GM23338 (cell line): ENCODE data around the gene B3GALNT1. TPM values are rescaled to one million over a fixed set of nuclear protein-coding genes. Genes with fewer than 3 reads are reported as not detected.

ENCODE experiments used
- ATAC-seq: fragments of 200-7000 bp; cut with Tn5 transposase; 3 replicates; pipeline ENCODE4 v1.9.1; 2020
- DNase-seq: peaks from one replicate; pipeline ENCODE4 v3.0.0-alpha.2; 2015; ENCODE audit warnings: low spot score
- H2AFZ ChIP-seq: fragments of 200-600 bp; sonication (generic); 2 replicates; pipeline ENCODE4 v1.8.0; 2016; ENCODE audit warnings: antibody characterized with exemption, mild to moderate bottlenecking, moderate library complexity
- H3F3A ChIP-seq: fragments of 200-600 bp; sonication (generic); replicated peaks from 2 replicates; pipeline ENCODE4 v1.8.0; 2017; ENCODE audit warnings: antibody characterized with exemption, mixed run types, low read depth
- H3K27ac ChIP-seq: fragments of 200-600 bp; sonication (generic); 2 replicates; pipeline ENCODE4 v1.6.1; 2016; ENCODE audit warnings: low read depth
- H3K27me3 ChIP-seq: fragments of 200-600 bp; sonication (generic); 2 replicates; pipeline ENCODE4 v1.8.0; 2016; ENCODE audit warnings: mild to moderate bottlenecking, mixed run types, moderate library complexity; ENCODE audit not compliant: insufficient read depth
- H3K36me3 ChIP-seq: fragments of 200-600 bp; sonication (generic); 2 replicates; pipeline ENCODE4 v1.8.0; 2016; ENCODE audit warnings: mild to moderate bottlenecking; ENCODE audit not compliant: insufficient read depth
- H3K4me1 ChIP-seq: fragments of 200-600 bp; sonication (generic); 2 replicates; pipeline ENCODE4 v1.8.0; 2016; ENCODE audit warnings: mild to moderate bottlenecking, moderate library complexity; ENCODE audit not compliant: insufficient read depth
- H3K4me2 ChIP-seq: fragments of 200-600 bp; sonication (generic); 2 replicates; pipeline ENCODE4 v1.7.1; 2017; ENCODE audit warnings: mixed run types
- H3K4me3 ChIP-seq: fragments of 200-600 bp; sonication (generic); 2 replicates; pipeline ENCODE4 v1.6.1; 2016; ENCODE audit warnings: mixed run types
- H3K79me2 ChIP-seq: fragments of 200-600 bp; sonication (generic); replicated peaks from 2 replicates; pipeline ENCODE4 v1.8.0; 2017; ENCODE audit warnings: mild to moderate bottlenecking; ENCODE audit not compliant: insufficient read depth
- H3K9me2 ChIP-seq: fragments of 200-600 bp; sonication (generic); 2 replicates; pipeline ENCODE4 v1.8.0; 2017; ENCODE audit not compliant: insufficient read depth
- H4K20me1 ChIP-seq: fragments of 200-600 bp; sonication (generic); replicated peaks from 2 replicates; pipeline ENCODE4 v1.8.0; 2017; ENCODE audit warnings: mild to moderate bottlenecking; ENCODE audit not compliant: insufficient read depth
- H3K27ac Mint-ChIP-seq: 2 replicates; pipeline ENCODE4 v1.8.0; 2020; ENCODE audit warnings: inconsistent platforms, mild to moderate bottlenecking, moderate library complexity, mixed read lengths
- H3K27me3 Mint-ChIP-seq: 3 replicates; pipeline ENCODE4 v1.8.0; 2022; ENCODE audit warnings: low read depth, mild to moderate bottlenecking, moderate library complexity, mixed read lengths, inconsistent platforms; ENCODE audit not compliant: insufficient read depth, poor library complexity
- H3K36me3 Mint-ChIP-seq: 3 replicates; pipeline ENCODE4 v1.8.0; 2021; ENCODE audit warnings: low read depth, mild to moderate bottlenecking, inconsistent platforms, moderate library complexity, mixed read lengths
- H3K4me1 Mint-ChIP-seq: 3 replicates; pipeline ENCODE4 v1.8.0; 2020; ENCODE audit warnings: mild to moderate bottlenecking, inconsistent platforms, mixed read lengths
- H3K4me3 Mint-ChIP-seq: 3 replicates; pipeline ENCODE4 v1.8.0; 2021; ENCODE audit warnings: moderate library complexity, mild to moderate bottlenecking, inconsistent platforms, mixed read lengths
- H3K9me3 Mint-ChIP-seq: 3 replicates; pipeline ENCODE4 v1.8.0; 2020; ENCODE audit warnings: moderate library complexity, mild to moderate bottlenecking, inconsistent platforms, mixed read lengths
- CREB1 ChIP-seq: fragments of 250-450 bp; sonication (Bioruptor Pico); IDR thresholded peaks from 2 replicates; pipeline ENCODE4 v1.5.0; 2020; ENCODE audit warnings: low read depth, mild to moderate bottlenecking, moderate library complexity
- EZH2 ChIP-seq: fragments of 200-600 bp; sonication (generic); IDR thresholded peaks from one replicate; pipeline ENCODE4 v1.8.0; 2017; ENCODE audit warnings: antibody characterized with exemption, mild to moderate bottlenecking, low read depth; ENCODE audit not compliant: unreplicated experiment
- JUNB ChIP-seq: IDR thresholded peaks from one replicate; pipeline ENCODE4 v1.6.1; 2016; ENCODE audit warnings: antibody characterized with exemption; ENCODE audit not compliant: unreplicated experiment
- NANOG ChIP-seq: IDR thresholded peaks from 2 replicates; pipeline ENCODE4 v1.6.1; 2016; ENCODE audit warnings: antibody characterized with exemption, borderline replicate concordance
- POLR2AphosphoS5 ChIP-seq: IDR thresholded peaks from 2 replicates; pipeline ENCODE4 v1.6.1; 2016; ENCODE audit warnings: antibody characterized with exemption, low read depth
- STAT1 ChIP-seq: IDR thresholded peaks from one replicate; pipeline ENCODE4 v1.6.1; 2016; ENCODE audit warnings: antibody characterized with exemption; ENCODE audit not compliant: unreplicated experiment
- ZNF114 ChIP-seq: fragments of 250-450 bp; sonication (Bioruptor Pico); IDR thresholded peaks from 2 replicates; pipeline ENCODE4 v1.5.0; 2020; ENCODE audit warnings: mild to moderate bottlenecking, moderate library complexity
- ZNF331 ChIP-seq: fragments of 250-450 bp; sonication (Bioruptor Pico); IDR thresholded peaks from 2 replicates; pipeline ENCODE4 v1.5.0; 2020; ENCODE audit warnings: low read depth, mild to moderate bottlenecking, moderate library complexity
- polyA plus RNA-seq: library from polyadenylated mRNA; unstranded; fragments of >200 nt; fragmentation: Nextera tagmentation; extraction: Ambion mirVana; gene quantifications from 2 replicates; pipeline ENCODE4 v1.2.1, GENCODE V29; 2016
- total RNA-seq: library from RNA; depleted of rRNA; stranded (reverse); fragments of >200 nt; shearing (Covaris generic); gene quantifications from 2 replicates; pipeline ENCODE4 v1.2.3, GENCODE V29; 2014
- TF ChIP-seq, protein P1 (sequence below), 2 experiments: fragments of 200-600 bp in 1 of 2; sonication (generic) in 1 of 2; conservative IDR thresholded peaks; 2 replicates each; pipeline versions ENCODE4 v1.5.1 to v1.6.1; 2016 to 2017; ENCODE audit warnings: antibody characterized with exemption in 2 of 2, low read depth in 2 of 2, mild to moderate bottlenecking in 2 of 2, moderate library complexity in 1 of 2
- TF ChIP-seq, protein P2 (sequence below): IDR thresholded peaks from 2 replicates; pipeline ENCODE4 v1.6.1; 2016; ENCODE audit warnings: antibody characterized with exemption
- TF ChIP-seq, protein P3 (sequence below): IDR thresholded peaks from one replicate; pipeline ENCODE4 v1.6.1; 2018; ENCODE audit warnings: antibody characterized with exemption; ENCODE audit not compliant: unreplicated experiment

Gene B3GALNT1
- total and polyA plus RNA-seq, 2 experiments from 2014 or later = 3.3 to 5.9 TPM

DNA sequence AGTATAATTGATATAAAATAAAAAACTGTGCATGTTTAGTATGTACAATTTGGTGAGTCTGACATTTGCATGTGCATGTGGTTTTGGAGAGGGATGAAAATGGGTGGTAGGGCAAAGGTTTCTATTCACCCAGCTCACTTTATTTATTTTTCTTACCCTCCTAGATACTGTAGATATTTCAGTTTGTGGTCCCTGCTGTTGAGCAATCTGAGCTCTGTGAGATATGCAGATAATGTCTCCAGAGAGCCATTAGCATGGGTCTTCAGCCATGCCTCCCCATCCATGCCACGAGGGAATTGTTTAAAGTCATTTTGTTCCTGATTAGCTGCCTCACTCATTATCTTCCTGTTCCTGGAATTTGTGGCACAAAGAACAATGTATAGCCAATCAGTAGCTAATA is 44.4 kb upstream of the B3GALNT1 start (continued):
- TF ChIP-seq, protein P1, sequence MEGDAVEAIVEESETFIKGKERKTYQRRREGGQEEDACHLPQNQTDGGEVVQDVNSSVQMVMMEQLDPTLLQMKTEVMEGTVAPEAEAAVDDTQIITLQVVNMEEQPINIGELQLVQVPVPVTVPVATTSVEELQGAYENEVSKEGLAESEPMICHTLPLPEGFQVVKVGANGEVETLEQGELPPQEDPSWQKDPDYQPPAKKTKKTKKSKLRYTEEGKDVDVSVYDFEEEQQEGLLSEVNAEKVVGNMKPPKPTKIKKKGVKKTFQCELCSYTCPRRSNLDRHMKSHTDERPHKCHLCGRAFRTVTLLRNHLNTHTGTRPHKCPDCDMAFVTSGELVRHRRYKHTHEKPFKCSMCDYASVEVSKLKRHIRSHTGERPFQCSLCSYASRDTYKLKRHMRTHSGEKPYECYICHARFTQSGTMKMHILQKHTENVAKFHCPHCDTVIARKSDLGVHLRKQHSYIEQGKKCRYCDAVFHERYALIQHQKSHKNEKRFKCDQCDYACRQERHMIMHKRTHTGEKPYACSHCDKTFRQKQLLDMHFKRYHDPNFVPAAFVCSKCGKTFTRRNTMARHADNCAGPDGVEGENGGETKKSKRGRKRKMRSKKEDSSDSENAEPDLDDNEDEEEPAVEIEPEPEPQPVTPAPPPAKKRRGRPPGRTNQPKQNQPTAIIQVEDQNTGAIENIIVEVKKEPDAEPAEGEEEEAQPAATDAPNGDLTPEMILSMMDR (conservative IDR thresholded peaks at IDR 0.05; ENCODE audit: low read depth in 2 of 2) = no peak
- TF ChIP-seq, protein P2, sequence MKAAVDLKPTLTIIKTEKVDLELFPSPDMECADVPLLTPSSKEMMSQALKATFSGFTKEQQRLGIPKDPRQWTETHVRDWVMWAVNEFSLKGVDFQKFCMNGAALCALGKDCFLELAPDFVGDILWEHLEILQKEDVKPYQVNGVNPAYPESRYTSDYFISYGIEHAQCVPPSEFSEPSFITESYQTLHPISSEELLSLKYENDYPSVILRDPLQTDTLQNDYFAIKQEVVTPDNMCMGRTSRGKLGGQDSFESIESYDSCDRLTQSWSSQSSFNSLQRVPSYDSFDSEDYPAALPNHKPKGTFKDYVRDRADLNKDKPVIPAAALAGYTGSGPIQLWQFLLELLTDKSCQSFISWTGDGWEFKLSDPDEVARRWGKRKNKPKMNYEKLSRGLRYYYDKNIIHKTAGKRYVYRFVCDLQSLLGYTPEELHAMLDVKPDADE = no peak
- TF ChIP-seq STAT1 (no peak), EZH2 (no peak), CREB1 (CRISPR knock-in tag) (no peak), POLR2AphosphoS5 (no peak)
- TF ChIP-seq, protein P3, sequence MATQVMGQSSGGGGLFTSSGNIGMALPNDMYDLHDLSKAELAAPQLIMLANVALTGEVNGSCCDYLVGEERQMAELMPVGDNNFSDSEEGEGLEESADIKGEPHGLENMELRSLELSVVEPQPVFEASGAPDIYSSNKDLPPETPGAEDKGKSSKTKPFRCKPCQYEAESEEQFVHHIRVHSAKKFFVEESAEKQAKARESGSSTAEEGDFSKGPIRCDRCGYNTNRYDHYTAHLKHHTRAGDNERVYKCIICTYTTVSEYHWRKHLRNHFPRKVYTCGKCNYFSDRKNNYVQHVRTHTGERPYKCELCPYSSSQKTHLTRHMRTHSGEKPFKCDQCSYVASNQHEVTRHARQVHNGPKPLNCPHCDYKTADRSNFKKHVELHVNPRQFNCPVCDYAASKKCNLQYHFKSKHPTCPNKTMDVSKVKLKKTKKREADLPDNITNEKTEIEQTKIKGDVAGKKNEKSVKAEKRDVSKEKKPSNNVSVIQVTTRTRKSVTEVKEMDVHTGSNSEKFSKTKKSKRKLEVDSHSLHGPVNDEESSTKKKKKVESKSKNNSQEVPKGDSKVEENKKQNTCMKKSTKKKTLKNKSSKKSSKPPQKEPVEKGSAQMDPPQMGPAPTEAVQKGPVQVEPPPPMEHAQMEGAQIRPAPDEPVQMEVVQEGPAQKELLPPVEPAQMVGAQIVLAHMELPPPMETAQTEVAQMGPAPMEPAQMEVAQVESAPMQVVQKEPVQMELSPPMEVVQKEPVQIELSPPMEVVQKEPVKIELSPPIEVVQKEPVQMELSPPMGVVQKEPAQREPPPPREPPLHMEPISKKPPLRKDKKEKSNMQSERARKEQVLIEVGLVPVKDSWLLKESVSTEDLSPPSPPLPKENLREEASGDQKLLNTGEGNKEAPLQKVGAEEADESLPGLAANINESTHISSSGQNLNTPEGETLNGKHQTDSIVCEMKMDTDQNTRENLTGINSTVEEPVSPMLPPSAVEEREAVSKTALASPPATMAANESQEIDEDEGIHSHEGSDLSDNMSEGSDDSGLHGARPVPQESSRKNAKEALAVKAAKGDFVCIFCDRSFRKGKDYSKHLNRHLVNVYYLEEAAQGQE = no peak

DNA sequence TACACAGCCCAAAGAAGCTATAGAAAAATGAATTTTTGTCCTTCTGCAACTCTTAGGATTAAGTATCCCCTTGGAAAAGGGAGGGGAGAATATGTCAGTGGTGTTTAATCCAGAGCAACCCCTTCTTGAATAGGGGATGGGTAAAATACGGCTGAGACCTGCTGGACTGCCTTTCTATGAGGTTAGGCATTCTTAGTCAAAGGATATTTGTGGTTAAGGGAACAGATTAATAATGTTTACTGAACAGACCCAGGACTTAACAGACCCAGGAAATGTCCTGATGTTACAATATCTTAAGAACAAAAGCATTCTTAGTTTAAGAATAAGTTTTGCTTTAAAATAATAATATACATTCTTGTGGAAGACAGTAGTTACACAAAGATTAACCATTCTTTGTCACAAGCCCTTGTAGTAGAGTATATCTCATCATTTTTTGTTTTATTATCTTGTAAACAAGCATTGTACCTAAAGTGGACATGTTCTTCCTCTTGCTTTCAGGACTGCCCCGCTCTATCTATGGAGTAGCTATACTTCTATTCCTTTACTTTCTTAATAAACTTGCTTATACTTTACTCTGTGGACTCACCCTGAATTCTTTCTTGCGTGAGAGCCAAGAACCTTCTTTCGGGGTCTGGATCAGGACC is 43.8 kb upstream of the B3GALNT1 start:
- no peaks in the 10 kb centered on the region for H3K79me2 ChIP-seq
- no peak overlapping the region for H3K4me3 ChIP-seq
- H4K20me1 ChIP-seq = no peaks in the 10 kb centered on the region
- peaks cover 7% of the 10 kb centered on the region for H3K36me3 Mint-ChIP-seq
- H3K9me2 ChIP-seq = peaks cover 6% of the 10 kb centered on the region; the same call in 1 of the 2 replicates
- no peak overlapping the region for H2AFZ ChIP-seq
- H3K27ac ChIP-seq = no peak overlapping the region
- H3K27me3 Mint-ChIP-seq = no peaks in the 10 kb centered on the region
- H3K4me3 Mint-ChIP-seq = no peak overlapping the region
- H3F3A ChIP-seq = no peaks in the 10 kb centered on the region
- no peak for DNase-seq
- H3K9me3 Mint-ChIP-seq = peaks cover 10% of the 10 kb centered on the region; the same call in 1 of the 3 replicates
- H3K27me3 ChIP-seq = no peaks in the 10 kb centered on the region
- no peaks in the 10 kb centered on the region; the same call in 1 of the 2 replicates for H3K36me3 ChIP-seq
- H3K27ac Mint-ChIP-seq = no peak overlapping the region
- ATAC-seq = no peak
- H3K4me1 Mint-ChIP-seq = peaks cover 6% of the 10 kb centered on the region; the same call in 1 of the 3 replicates
- H3K4me2 ChIP-seq = no peak overlapping the region
- no peaks in the 10 kb centered on the region for H3K4me1 ChIP-seq
- no peak for TF ChIP-seq JUNB
- no peak for TF ChIP-seq POLR2AphosphoS5
- TF ChIP-seq, protein P1 (conservative IDR thresholded peaks at IDR 0.05; ENCODE audit: low read depth in 2 of 2) = no peak
- TF ChIP-seq, protein P3 = no peak
- no peak for TF ChIP-seq NANOG
- TF ChIP-seq CREB1 (CRISPR knock-in tag) = no peak
- TF ChIP-seq ZNF114 (CRISPR knock-in tag) = no peak
- no peak for TF ChIP-seq ZNF331 (CRISPR knock-in tag)
- no peak for TF ChIP-seq EZH2
